SH-SY5Y (cell line): ENCODE measurements around the gene PMS1.

Experiments
- GATA2 ChIP-seq: IDR thresholded peaks from 2 replicates; pipeline ENCODE4 v1.6.1; 2011; ENCODE audit warnings: mild to moderate bottlenecking, low read depth, low read length
- GATA3 ChIP-seq: IDR thresholded peaks from 2 replicates; pipeline ENCODE4 v1.6.1; 2011; ENCODE audit warnings: low read depth, mild to moderate bottlenecking, low read length, moderate library complexity

The PMS1 gene

DNA sequence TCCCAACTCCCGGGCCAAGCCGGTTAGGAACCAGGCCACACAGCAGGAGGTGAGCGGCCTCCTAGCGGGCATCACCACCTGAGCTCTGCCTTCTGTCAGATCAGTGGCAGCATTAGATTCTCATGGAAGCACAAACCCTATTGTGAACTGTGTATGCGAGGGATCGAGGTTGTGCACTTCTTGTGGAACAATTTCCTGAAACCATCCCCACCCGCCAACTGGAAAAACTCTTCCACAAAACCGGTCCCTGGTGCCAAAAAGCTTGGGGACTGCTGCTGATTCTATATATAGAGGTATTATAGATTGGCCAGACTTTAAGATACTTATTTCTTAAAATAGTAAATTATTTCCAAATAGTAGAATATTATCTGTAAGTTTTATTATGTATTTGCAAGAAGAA lies 89.4 kb downstream of the PMS1 start:
- TF ChIP-seq GATA3 (no peak), GATA2 (no peak)

DNA sequence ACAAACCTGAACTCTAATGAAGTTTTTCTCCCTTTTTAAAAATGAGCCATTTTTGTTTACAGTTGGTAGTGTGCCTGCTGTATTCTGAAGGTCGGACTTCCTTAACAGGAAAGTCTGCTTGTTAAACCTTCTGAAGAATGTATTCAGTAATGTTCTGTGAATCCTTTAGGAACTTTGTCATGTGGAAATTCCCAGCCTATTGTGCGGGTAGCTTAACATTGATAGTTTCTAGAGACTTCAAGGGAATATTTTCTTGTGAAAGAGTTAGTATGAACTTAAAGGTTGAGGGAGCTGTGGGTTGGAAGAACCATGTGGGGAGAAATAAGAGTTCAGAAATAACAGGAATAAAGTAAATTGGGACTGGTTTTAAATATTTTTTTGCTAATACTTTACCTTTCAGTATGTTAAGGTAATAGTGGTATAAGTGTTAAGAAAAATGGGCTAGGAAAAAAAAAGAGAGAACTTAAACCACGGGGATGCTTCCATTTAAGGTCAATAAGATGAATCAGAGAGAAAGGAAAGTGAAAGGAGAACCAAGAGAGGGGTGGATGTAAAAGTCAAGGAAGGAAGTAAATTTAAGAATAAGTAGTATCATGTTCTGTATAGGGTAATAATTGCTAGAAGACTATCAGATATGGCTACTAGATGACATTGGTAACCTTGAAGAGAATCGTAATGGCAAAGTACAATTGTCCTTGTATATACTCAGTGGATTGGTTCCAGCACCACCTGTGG lies 90.5 kb downstream of the PMS1 start:
- TF ChIP-seq GATA2 (no peak), GATA3 (no peak)

DNA sequence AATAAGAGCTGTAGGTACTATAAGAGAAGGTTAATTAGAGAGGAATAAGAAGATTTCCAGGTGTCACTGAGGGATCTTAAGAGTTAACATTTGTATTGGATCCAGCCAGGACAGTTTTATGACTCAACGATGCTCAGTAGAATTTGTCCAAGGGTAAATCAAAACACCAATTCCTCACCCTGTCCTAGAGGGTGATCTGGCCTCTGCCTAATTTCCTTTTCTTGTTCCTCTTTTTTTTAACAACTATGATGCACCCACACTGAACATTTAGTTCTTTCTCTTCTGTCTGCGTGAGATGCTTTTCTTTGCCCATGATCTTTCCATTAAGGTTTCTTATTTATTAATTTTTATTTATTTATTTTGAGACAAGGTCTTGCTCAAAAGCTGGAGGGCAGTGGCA lies 92.0 kb downstream of the PMS1 start:
- TF ChIP-seq GATA2 (no peak), GATA3 (no peak)

DNA sequence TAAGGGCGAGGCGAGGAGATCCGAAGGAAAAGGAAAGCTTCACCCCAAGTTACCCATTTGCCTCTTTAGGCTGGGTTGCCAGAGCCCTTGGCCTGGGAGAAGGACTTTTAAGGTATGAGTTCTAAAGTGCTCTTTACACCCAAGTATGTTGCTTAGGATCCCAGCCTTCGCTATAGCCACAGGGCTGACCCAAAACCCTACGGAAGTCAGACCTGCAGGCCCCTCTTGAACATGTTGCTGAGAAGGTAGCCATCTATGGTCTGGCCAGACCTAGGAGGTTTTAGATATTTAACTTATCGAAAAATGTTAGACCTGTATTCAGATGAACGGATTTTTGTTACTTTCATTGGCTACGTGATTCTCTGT lies 95.4 kb downstream of the PMS1 start:
- TF ChIP-seq GATA3 = no peak
- TF ChIP-seq GATA2 = no peak

DNA sequence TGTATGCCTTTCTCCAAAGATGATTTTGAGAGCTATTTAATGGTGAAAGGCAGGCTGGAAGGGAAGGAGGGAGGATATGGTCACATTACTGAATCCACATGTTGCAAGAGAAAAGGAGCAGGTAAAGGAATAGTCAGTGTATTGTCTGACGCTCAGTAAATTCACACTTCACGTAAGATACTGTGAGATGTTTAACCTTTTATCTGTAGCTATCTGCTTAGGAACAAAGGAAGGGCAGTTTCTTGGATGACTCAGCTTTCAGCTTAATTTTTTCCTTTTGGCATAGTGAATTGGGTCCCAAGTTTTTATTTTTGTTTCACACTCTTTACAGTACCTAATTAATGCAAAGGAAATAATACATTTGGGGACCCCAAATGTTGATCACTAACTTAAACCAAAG lies 96.2 kb downstream of the PMS1 start:
- TF ChIP-seq GATA2 (no peak), GATA3 (no peak)

DNA sequence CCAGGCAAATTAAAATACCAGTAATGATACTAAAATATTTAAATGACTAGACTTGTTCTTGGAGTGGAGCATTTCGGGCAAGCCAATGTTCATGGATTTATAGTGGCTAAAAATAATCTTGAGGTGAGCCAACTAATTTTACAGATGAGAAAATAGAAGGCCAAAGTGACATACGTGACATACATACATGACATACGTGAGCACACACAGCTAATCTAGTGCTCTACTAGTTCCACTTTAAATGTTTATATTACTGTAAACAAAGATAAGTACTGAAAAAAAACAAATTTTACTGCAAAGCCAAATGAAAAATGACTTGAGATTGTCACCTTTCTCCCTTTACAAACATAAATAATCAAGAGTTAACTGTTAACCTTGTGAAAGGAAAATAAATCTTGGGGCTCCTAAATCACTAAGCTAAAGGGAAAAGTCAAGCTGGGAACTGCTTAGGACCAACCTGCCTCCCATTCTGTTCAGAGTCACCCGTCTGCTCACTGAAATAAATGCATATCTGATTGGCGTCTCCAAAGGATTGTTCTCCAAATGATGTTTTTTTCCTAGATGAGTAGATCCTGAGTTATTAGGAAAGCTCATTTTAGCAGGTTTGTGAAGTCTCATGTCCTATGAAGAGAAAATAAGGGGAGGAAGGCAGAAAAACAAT lies 96.7 kb downstream of the PMS1 start:
- no peak for TF ChIP-seq GATA2
- no peak for TF ChIP-seq GATA3

DNA sequence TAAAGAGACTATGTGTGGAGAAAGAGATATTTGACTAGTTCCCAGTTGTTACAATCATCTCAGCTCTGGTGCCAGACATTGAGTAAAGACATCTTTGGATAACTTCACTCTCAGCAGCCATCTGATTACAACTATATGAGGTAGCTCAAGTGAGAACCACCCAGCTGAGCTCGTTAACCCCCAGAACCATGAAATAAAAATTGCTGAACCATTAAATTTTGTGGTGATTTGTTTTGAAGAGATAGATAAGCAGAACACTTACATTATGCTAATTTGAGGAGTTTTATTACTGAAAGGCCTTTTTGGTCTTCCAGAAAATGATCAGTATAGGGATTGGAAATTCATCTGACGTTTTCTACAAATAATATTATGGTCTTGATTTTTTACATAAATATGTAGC lies 101.1 kb downstream of the PMS1 start:
- TF ChIP-seq GATA2 (no peak), GATA3 (no peak)

DNA sequence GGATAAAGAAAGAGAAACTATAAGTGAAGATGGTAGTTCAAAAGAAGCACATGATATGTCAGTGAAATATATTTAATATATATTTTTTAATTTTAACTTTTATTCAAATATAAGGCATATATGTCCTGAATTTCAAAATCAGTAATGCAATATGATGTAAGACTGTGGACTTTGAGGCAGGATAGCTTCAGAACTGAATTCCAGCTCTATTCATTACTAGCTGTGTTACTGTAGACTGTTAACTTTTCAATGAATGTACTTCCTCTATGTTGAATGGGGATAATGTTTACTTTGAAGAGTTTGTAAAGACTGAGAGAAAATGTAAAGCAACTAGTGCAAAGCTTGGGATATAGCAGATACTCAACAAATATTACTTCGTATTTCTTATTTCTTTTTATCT lies 112.6 kb downstream of the PMS1 start:
- TF ChIP-seq GATA3 = no peak
- TF ChIP-seq GATA2 = no peak

DNA sequence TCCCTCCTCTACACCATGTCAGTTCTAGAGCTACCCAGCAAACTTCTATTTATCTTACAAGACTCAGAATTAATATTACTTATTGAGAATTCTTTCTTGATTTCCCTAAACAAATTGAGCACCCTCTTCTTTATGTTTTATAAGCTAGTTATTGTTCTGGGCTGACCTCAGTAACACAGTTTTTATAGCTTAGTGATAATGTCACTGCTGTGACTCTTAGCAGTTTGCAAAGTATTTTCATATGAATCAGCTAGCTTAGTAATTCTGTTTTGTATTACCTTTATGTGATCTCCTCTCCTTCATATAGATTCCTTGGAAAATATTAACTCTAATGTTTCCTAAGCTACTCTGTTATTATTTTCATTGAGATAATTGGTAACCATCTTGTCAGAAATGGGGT lies 114.9 kb downstream of the PMS1 start:
- no peak for TF ChIP-seq GATA3
- TF ChIP-seq GATA2 = no peak

DNA sequence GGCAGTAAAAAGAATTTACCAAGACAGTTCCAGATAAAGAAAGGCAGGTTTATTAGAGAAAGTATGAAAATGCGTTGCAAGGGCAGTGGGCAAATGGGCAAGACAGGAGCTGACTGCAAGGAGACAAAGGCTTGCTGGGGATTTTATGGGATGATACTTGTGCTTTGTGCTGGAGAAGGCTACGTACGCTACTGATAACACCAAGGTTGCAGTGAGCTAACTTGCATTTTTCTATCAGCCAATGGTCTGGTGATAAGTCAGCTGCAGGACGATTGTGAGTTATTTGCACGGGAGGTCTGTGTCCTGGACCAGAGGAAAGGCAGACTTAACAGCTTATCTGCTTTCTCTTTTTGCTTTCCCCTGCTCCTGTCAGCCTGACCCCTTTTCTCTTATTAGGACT lies 116.5 kb downstream of the PMS1 start:
- no peak for TF ChIP-seq GATA2
- TF ChIP-seq GATA3 = no peak

DNA sequence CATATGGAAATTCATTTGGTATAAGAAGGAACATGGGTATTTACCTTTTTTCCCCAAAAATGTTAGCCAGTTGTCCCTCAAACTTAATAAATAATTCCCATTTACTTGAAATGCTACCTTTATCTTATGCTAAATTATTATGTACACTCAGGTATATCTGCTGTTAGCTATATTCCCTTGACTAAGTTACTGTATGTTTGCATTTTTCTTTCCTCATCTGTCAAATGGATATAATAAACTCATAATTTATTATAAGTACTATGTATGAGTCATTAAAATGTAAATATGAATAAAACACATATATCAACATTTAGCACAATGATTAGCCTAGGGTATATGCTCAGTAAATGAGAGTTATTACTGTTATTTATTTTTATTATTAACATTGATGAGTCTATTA lies 117.4 kb downstream of the PMS1 start:
- TF ChIP-seq GATA2 (no peak), GATA3 (no peak)

DNA sequence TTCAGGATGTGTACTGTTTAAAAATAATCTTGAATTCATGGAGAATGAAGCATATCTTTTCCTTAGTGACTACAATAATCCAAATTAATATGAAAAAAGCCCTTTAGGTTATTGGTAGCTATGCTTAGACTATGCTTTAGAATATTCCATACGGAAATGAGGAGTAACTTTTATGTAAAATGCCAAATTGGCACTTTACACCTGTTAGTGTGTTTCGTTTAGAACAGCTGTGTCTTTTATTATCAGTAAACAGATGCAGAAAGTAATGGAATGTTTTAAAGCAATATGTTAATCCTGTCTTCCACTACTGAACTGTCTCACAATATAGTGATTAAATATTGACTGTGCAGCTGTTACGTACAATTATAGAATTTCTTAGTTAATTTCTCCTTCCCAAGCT lies 129.6 kb downstream of the PMS1 start:
- TF ChIP-seq GATA2 = no peak
- no peak for TF ChIP-seq GATA3

DNA sequence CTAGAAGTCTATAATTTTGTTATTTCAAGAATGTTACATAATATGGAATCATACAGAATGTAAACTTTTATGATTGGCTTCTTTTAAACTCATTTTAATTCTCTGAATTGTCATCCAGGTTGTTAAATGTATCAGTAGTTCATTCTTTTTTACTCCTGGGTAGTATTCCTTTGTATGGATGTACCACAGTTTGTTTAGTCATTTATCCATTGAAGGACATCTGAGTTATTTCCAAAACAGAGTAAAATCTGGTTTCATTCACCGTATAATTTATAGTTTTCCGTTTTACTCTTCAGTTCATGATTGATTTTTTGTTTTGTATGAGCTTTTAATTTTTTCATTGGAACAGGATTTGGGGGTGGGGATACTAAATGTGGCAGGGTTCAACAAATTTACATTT lies 132.4 kb downstream of the PMS1 start:
- TF ChIP-seq GATA3 (no peak), GATA2 (no peak)
